ENCODE measurements around the gene GFM1. TPM values are rescaled to one million over a fixed set of nuclear protein-coding genes. Genes with fewer than 3 reads are reported as not detected.
A peak's percentile ranks its signal among the peaks of the same experiment; 100 is the strongest.

The GFM1 gene
- total RNA-seq, 3 donors from 2014 or later (not counting 1 experiment from before 2014, with no cell fraction given): 38.4 to 55.5 (median 50.4) TPM

GRCh38 chr3:158711886-158712285, 67.6 kb downstream of the GFM1 start:
- no peak for TF ChIP-seq CTCF (IDR thresholded peaks at IDR 0.05)
- no peak overlapping the region for H3K4me3 Mint-ChIP-seq
- Histone ChIP-seq H3K4me3 (ENCODE audit: low read length) (no peak overlapping the region), H3K27ac (ENCODE audit: low read length) (no peak overlapping the region), H3K27me3 (ENCODE audit: control insufficient read depth, insufficient read depth, low read length) (no peaks in the 10 kb centered on the region), H3K9me3 (ENCODE audit: control insufficient read depth, insufficient read depth, low read length) (no peaks in the 10 kb centered on the region), H3K36me3 (ENCODE audit: control insufficient read depth, insufficient read depth, low read length) (peaks cover 12% of the 10 kb centered on the region), H3K4me1 (ENCODE audit: control insufficient read depth, insufficient read depth, low read length) (no peaks in the 10 kb centered on the region)
- no peak overlapping the region for H3K27ac Mint-ChIP-seq
- ATAC-seq: no peak
- no peak for DNase-seq
- H3K27me3 Mint-ChIP-seq (ENCODE audit: low read depth in 2 of 2): no peaks in the 10 kb centered on the region
- no peaks in the 10 kb centered on the region for H3K36me3 Mint-ChIP-seq
- no peaks in the 10 kb centered on the region for H3K9me3 Mint-ChIP-seq
- intact Hi-C loops (cut with micrococcal nuclease): no loop called here
- H3K4me1 Mint-ChIP-seq: peaks cover 21 to 23% of the 10 kb centered on the region in 2 donors
- 33% methylated on average over 1 of the region's 1 CpG for WGBS (ENCODE audit: insufficient coverage)

- Histone ChIP-seq H3K4me1 (ENCODE audit: control insufficient read depth, insufficient read depth, low read length) (no peaks in the 10 kb centered on the region), H3K27ac (ENCODE audit: low read length) (no peak overlapping the region), H3K4me3 (ENCODE audit: low read length) (no peak overlapping the region), H3K27me3 (ENCODE audit: control insufficient read depth, insufficient read depth, low read length) (no peaks in the 10 kb centered on the region), H3K36me3 (ENCODE audit: control insufficient read depth, insufficient read depth, low read length) (peaks cover 12% of the 10 kb centered on the region), H3K9me3 (ENCODE audit: control insufficient read depth, insufficient read depth, low read length) (no peaks in the 10 kb centered on the region)
- Mint-ChIP-seq H3K9me3 (no peaks in the 10 kb centered on the region), H3K4me3 (no peak overlapping the region), H3K27ac (peak overlapping the region in 1 of 2 donors; percentile 52), H3K27me3 (ENCODE audit: low read depth in 2 of 2) (no peaks in the 10 kb centered on the region), H3K4me1 (peaks cover 21 to 29% of the 10 kb centered on the region in 2 donors), H3K36me3 (no peaks in the 10 kb centered on the region)
- no peak for DNase-seq
- intact Hi-C loops (cut with micrococcal nuclease): no loop called here
- no CpG with 5 or more reads among the region's 1 CpG for WGBS (ENCODE audit: insufficient coverage)
- TF ChIP-seq CTCF (IDR thresholded peaks at IDR 0.05): no peak
- no peak for ATAC-seq
Measured at GRCh38 chr3:158712443-158712842, 68.1 kb downstream of the GFM1 start.

GRCh38 chr3:158713094-158713499, 68.8 kb downstream of the GFM1 start:
- Histone ChIP-seq H3K9me3 (ENCODE audit: control insufficient read depth, insufficient read depth, low read length) (no peaks in the 10 kb centered on the region), H3K27ac (ENCODE audit: low read length) (no peak overlapping the region), H3K27me3 (ENCODE audit: control insufficient read depth, insufficient read depth, low read length) (no peaks in the 10 kb centered on the region), H3K4me3 (ENCODE audit: low read length) (no peak overlapping the region), H3K36me3 (ENCODE audit: control insufficient read depth, insufficient read depth, low read length) (peaks cover 9% of the 10 kb centered on the region), H3K4me1 (ENCODE audit: control insufficient read depth, insufficient read depth, low read length) (no peaks in the 10 kb centered on the region)
- H3K36me3 Mint-ChIP-seq: no peaks in the 10 kb centered on the region
- intact Hi-C loops (cut with micrococcal nuclease): no loop called here
- ATAC-seq: peak in 2 of 3 donors; percentile 52 to 57
- no peak for DNase-seq
- WGBS (ENCODE audit: insufficient coverage): 64% methylated on average over 9 of the region's 9 CpGs
- H3K9me3 Mint-ChIP-seq: no peaks in the 10 kb centered on the region
- H3K27ac Mint-ChIP-seq: no peak overlapping the region
- H3K27me3 Mint-ChIP-seq (ENCODE audit: low read depth in 2 of 2): no peaks in the 10 kb centered on the region
- peaks cover 21 to 30% of the 10 kb centered on the region in 2 donors for H3K4me1 Mint-ChIP-seq
- no peak overlapping the region for H3K4me3 Mint-ChIP-seq
- TF ChIP-seq CTCF (IDR thresholded peaks at IDR 0.05): no peak

GRCh38 chr3:158717576-158717975, 73.2 kb downstream of the GFM1 start:
- Mint-ChIP-seq H3K4me3 (no peak overlapping the region), H3K36me3 (no peaks in the 10 kb centered on the region), H3K27ac (no peak overlapping the region), H3K9me3 (no peaks in the 10 kb centered on the region), H3K27me3 (ENCODE audit: low read depth in 2 of 2) (no peaks in the 10 kb centered on the region), H3K4me1 (peaks cover 21 to 33% of the 10 kb centered on the region in 2 donors)
- Histone ChIP-seq H3K4me3 (ENCODE audit: low read length) (no peak overlapping the region), H3K27ac (ENCODE audit: low read length) (no peak overlapping the region), H3K27me3 (ENCODE audit: control insufficient read depth, insufficient read depth, low read length) (no peaks in the 10 kb centered on the region), H3K36me3 (ENCODE audit: control insufficient read depth, insufficient read depth, low read length) (no peaks in the 10 kb centered on the region), H3K4me1 (ENCODE audit: control insufficient read depth, insufficient read depth, low read length) (no peaks in the 10 kb centered on the region), H3K9me3 (ENCODE audit: control insufficient read depth, insufficient read depth, low read length) (no peaks in the 10 kb centered on the region)
- no peak for DNase-seq
- ATAC-seq: no peak
- no peak for TF ChIP-seq CTCF (IDR thresholded peaks at IDR 0.05)
- intact Hi-C loops (cut with micrococcal nuclease): no loop called here
- WGBS (ENCODE audit: insufficient coverage): 93% methylated on average over 1 of the region's 2 CpGs
